Naive thymus-derived CD8-positive, alpha-beta T cell (primary cell): ENCODE data around the gene WNT9A. TPM values are rescaled to one million over a fixed set of nuclear protein-coding genes. Genes with fewer than 3 reads are reported as not detected.

Experiments
- ATAC-seq, 2 donors: fragments of 150-1000 bp; cut with Tn5 transposase in 1 of 2; sonication (Bioruptor Pico), chemical (Tn5 transposase) in 1 of 2; 1 replicate in 1 of 2; 2 replicates in 1 of 2; pipeline ENCODE4 v1.10.0; 2021; ENCODE audit warnings: mild to moderate bottlenecking in 2 of 2, moderate library complexity in 2 of 2
- POLR2A ChIA-PET: fragments of 350-600 bp; sonication (Branson Sonifier 250); formaldehyde crosslinking; loops from one replicate; lab custom pipeline; 2021; ENCODE audit warnings: antibody characterized with exemption; lab: Charles Lee
- DNase-seq, 10 donors: peaks; one replicate each; pipeline versions ENCODE4 v3.0.0 to v3.0.0-alpha.2; 2020 to 2022
- H3K27ac Mint-ChIP-seq, 10 donors: one replicate each; pipeline ENCODE4 v1.8.0; 2020 to 2022; ENCODE audit warnings: mild to moderate bottlenecking in 10 of 10, mixed read lengths in 10 of 10, moderate library complexity in 4 of 10, inconsistent platforms in 1 of 10
- H3K27me3 Mint-ChIP-seq, 5 donors: one replicate each; pipeline ENCODE4 v1.8.0; 2021 to 2022; ENCODE audit warnings: mixed read lengths in 5 of 5
- H3K36me3 Mint-ChIP-seq, 3 donors: one replicate each; pipeline ENCODE4 v1.8.0; 2020 to 2022; ENCODE audit warnings: mixed read lengths in 3 of 3, mild to moderate bottlenecking in 2 of 3, inconsistent platforms in 1 of 3
- H3K4me1 Mint-ChIP-seq, 4 donors: one replicate each; pipeline ENCODE4 v1.8.0; 2021 to 2022; ENCODE audit warnings: mixed read lengths in 4 of 4
- H3K4me3 Mint-ChIP-seq, 10 donors: one replicate each; pipeline ENCODE4 v1.8.0; 2020 to 2022; ENCODE audit warnings: mild to moderate bottlenecking in 10 of 10, mixed read lengths in 10 of 10, moderate library complexity in 6 of 10, inconsistent platforms in 1 of 10
- H3K9me3 Mint-ChIP-seq, 9 donors: one replicate each; pipeline ENCODE4 v1.8.0; 2020 to 2022; ENCODE audit warnings: mixed read lengths in 9 of 9, mild to moderate bottlenecking in 3 of 9, inconsistent platforms in 1 of 9, moderate library complexity in 1 of 9
- polyA plus RNA-seq, 3 donors: library from polyadenylated mRNA; unstranded; fragments of 300-500 nt; fragmentation: Illumina TruSeq; gene quantifications; one replicate each; pipeline ENCODE4 v1.2.3, GENCODE V29; 2021
- total RNA-seq, 8 experiments: library from RNA in 2 of 8; stranded (reverse) in 2 of 8; gene quantifications; one replicate each; pipeline ENCODE4 v1.2.3 and lab custom pipeline; 2021 to 2026

The WNT9A gene
- total and polyA plus RNA-seq, 5 experiments from 2014 or later: not detected

DNA sequence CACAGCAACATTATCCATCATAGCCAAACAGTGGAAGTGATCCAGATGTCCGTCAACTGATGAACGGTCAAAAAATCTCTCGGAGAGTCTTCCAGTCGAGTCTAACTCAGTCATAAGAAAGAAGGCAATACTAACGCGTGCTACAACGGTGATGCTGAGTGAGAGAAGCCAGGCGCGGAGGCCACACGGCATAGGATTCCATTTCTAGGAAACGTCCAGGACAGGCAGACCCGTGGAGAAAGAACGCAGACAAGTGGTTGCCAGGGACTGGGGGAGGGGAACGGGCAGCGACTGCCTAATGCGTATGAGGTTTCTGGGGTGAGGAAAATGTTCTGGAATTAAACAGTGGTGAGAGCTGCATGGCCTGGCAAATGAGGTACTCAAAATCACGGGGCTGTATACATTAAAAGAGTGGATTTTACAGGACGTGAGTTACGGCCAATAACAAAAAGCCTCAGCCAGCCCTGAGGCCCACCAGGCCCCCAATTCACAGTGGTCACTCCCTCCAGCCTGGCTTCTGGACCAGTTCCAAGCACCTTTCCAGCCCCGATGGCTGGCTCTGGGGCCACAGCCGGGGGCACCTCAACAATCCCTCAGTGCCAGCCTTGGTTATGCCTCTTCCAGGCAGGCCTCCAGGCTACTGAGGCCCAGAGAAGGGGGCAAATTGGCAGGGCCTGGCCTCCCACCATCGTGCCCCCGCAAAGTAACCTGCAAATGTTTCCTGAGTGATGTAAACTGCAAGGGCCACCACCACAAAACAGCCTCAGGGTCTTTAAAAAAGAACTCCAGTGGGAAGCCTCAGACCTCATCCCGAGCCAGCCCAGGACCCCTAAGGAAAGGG, 3.4 kb downstream of the WNT9A start:
- Mint-ChIP-seq H3K9me3 (no peaks in the 10 kb centered on the region), H3K36me3 (no peaks in the 10 kb centered on the region), H3K27ac (peak overlapping the region in 1 of 10 donors; percentile 70), H3K27me3 (peaks cover 7 to 20% (median 9%) of the 10 kb centered on the region in 5 donors), H3K4me1 (peaks cover 5 to 15% (median 13%) of the 10 kb centered on the region in 4 donors), H3K4me3 (peak overlapping the region in 3 of 10 donors; percentile 15 to 52 (median 48))
- POLR2A ChIA-PET: no interaction called here
- DNase-seq (peak in 2 of 10 donors; percentile 13 to 58), ATAC-seq (no peak)

DNA sequence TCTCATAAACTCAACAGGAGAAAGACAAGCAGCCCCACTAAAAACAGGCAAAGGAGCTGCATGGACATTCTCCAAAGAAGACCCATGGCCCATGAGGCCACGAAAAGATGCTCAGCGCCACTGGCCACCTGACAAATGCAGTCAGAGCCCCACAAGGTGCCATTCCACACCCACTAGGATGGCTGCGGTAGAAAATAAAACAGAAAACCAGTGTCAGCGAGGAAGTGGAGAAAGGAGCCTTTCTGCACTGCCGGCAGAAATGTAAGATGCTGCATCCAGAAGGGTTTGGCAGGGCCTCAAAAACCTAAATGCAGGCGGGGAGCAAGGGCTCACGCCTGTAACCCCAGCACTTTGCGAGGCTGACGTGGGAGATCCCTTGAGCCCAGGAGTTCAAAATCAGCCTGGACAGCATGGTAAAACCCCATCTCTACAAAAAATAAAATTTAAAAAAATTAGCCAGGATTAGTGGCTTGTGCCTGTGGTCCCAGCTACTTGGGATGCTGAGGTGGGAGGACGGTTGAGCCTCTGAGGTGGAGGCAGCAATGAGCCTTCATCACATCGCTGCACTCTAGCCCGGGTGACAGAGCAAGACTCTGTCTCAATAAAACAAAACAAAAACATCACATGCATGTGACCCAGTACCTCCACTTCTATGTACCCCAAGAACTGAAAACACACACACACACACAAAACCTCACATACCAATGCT, 4.2 kb downstream of the WNT9A start:
- H3K27ac Mint-ChIP-seq: no peak overlapping the region
- POLR2A ChIA-PET: no interaction called here
- DNase-seq (peak in 1 of 10 donors; percentile 34), ATAC-seq (no peak)
- H3K4me1 Mint-ChIP-seq: peaks cover 5 to 13% (median 12%) of the 10 kb centered on the region in 4 donors
- H3K27me3 Mint-ChIP-seq: peaks cover 3 to 13% (median 6%) of the 10 kb centered on the region in 5 donors
- no peaks in the 10 kb centered on the region for H3K36me3 Mint-ChIP-seq
- H3K4me3 Mint-ChIP-seq: no peak overlapping the region
- no peaks in the 10 kb centered on the region for H3K9me3 Mint-ChIP-seq

GRCh38 chr1:227942716-227943261, 4.9 kb downstream of the WNT9A start:
- H3K36me3 Mint-ChIP-seq: no peaks in the 10 kb centered on the region
- peaks cover 0 to 10% (median 6%) of the 10 kb centered on the region in 5 donors for H3K27me3 Mint-ChIP-seq
- peaks cover 9 to 14% (median 12%) of the 10 kb centered on the region in 4 donors for H3K4me1 Mint-ChIP-seq
- no peak overlapping the region for H3K4me3 Mint-ChIP-seq
- DNase-seq (peak in 2 of 10 donors; percentile 15 to 41), ATAC-seq (no peak)
- H3K27ac Mint-ChIP-seq: peak overlapping the region in 1 of 10 donors; percentile 61
- H3K9me3 Mint-ChIP-seq: no peaks in the 10 kb centered on the region
- POLR2A ChIA-PET: no interaction called here

- peaks cover 9 to 15% (median 11%) of the 10 kb centered on the region in 4 donors for H3K4me1 Mint-ChIP-seq
- H3K36me3 Mint-ChIP-seq: no peaks in the 10 kb centered on the region
- POLR2A ChIA-PET: no interaction called here
- no peaks in the 10 kb centered on the region for H3K9me3 Mint-ChIP-seq
- ATAC-seq (no peak), DNase-seq (peak in 2 of 10 donors; percentile 14 to 27)
- H3K4me3 Mint-ChIP-seq: no peak overlapping the region
- peaks cover 0 to 10% (median 4%) of the 10 kb centered on the region in 5 donors for H3K27me3 Mint-ChIP-seq
- H3K27ac Mint-ChIP-seq: peak overlapping the region in 1 of 10 donors; percentile 61
Observed at GRCh38 chr1:227942021-227942715, 5.6 kb downstream of the WNT9A start.

GRCh38 chr1:227941509-227942020, 6.2 kb downstream of the WNT9A start:
- POLR2A ChIA-PET: no interaction called here
- H3K4me1 Mint-ChIP-seq: peaks cover 11 to 17% (median 12%) of the 10 kb centered on the region in 4 donors
- DNase-seq: peak in 2 of 10 donors; percentile 13 to 47

DNA sequence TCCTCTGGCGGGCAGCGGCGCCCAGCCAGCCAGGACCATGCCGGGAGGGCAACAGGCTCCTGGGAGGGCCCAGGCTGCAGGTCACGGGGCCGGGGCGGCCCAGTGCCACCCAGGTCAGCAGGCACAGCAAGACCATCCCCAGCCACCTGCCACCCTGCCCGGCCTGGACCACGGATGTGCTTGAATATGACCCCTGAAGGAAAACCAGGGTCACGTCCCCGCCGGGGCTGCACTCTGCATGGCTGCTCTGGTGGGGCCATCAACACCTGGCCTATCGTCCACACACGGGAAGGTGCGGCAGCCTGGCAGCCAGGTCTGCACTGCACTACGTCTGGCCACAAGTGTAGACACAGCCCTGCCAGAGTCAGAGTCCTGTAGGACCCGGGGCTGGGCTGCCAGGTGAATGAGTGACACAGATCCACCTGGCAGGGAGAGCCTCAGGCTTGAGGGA, 6.9 kb downstream of the WNT9A start:
- Mint-ChIP-seq H3K4me3 (no peak overlapping the region), H3K27me3 (peaks cover 0 to 6% (median 0%) of the 10 kb centered on the region in 5 donors), H3K36me3 (no peaks in the 10 kb centered on the region), H3K4me1 (peaks cover 6 to 12% (median 9%) of the 10 kb centered on the region in 4 donors), H3K9me3 (no peaks in the 10 kb centered on the region), H3K27ac (no peak overlapping the region)
- POLR2A ChIA-PET: no interaction called here
- no peak for ATAC-seq
- peak in 2 of 10 donors; percentile 7 to 55 for DNase-seq

More at GRCh38 chr1:227941509-227942020, 6.2 kb downstream of the WNT9A start:
- no peaks in the 10 kb centered on the region for H3K9me3 Mint-ChIP-seq
- H3K4me3 Mint-ChIP-seq: no peak overlapping the region
- peaks cover 1 to 7% (median 4%) of the 10 kb centered on the region in 5 donors for H3K27me3 Mint-ChIP-seq
- H3K27ac Mint-ChIP-seq: no peak overlapping the region
- H3K36me3 Mint-ChIP-seq: no peaks in the 10 kb centered on the region
- no peak for ATAC-seq

GRCh38 chr1:227939791-227940771, 7.7 kb downstream of the WNT9A start:
- Mint-ChIP-seq H3K9me3 (no peaks in the 10 kb centered on the region), H3K27me3 (peaks cover 0 to 6% (median 0%) of the 10 kb centered on the region in 5 donors), H3K4me1 (peaks cover 6 to 12% (median 9%) of the 10 kb centered on the region in 4 donors), H3K4me3 (no peak overlapping the region), H3K27ac (no peak overlapping the region), H3K36me3 (no peaks in the 10 kb centered on the region)
- DNase-seq (peak in 1 of 10 donors; percentile 47), ATAC-seq (no peak)
- POLR2A ChIA-PET: no interaction called here

GRCh38 chr1:227938911-227939790, 8.6 kb downstream of the WNT9A start:
- Mint-ChIP-seq H3K27me3 (peaks cover 0 to 6% (median 0%) of the 10 kb centered on the region in 5 donors), H3K27ac (no peak overlapping the region), H3K4me1 (peaks cover 6 to 12% (median 10%) of the 10 kb centered on the region in 4 donors), H3K4me3 (no peak overlapping the region), H3K9me3 (peaks cover 0 to 4% (median 0%) of the 10 kb centered on the region in 9 donors), H3K36me3 (no peaks in the 10 kb centered on the region)
- DNase-seq (peak in 1 of 10 donors; percentile 58), ATAC-seq (no peak)
- POLR2A ChIA-PET: no interaction called here

DNA sequence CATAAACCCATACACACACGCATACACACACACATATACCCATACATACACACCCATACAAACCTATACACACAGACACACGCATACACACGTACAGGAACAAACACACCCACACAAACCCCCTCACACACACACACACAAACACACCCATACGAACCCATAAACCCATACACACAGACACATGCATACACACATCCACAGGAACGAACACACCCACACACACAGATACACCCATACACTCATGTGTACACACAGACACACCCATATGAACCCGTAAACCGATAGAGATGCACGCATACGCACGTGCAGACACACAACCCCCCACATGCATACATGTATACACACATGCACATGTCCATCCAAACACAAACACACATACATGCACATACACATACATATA, 9.5 kb downstream of the WNT9A start:
- H3K36me3 Mint-ChIP-seq: no peaks in the 10 kb centered on the region
- peaks cover 0 to 4% (median 0%) of the 10 kb centered on the region in 5 donors for H3K27me3 Mint-ChIP-seq
- DNase-seq: peak in 1 of 10 donors; percentile 6
- no peak overlapping the region for H3K4me3 Mint-ChIP-seq
- peaks cover 0 to 4% (median 0%) of the 10 kb centered on the region in 9 donors for H3K9me3 Mint-ChIP-seq
- no peak for ATAC-seq
- H3K4me1 Mint-ChIP-seq: peaks cover 6 to 12% (median 10%) of the 10 kb centered on the region in 4 donors
- POLR2A ChIA-PET: no interaction called here
- H3K27ac Mint-ChIP-seq: peak overlapping the region in 3 of 10 donors; percentile 0 to 78 (median 77)

- no peak for ATAC-seq
- peak overlapping the region in 2 of 10 donors; percentile 0 to 77 for H3K27ac Mint-ChIP-seq
- no peaks in the 10 kb centered on the region for H3K36me3 Mint-ChIP-seq
Observed at GRCh38 chr1:227937838-227938145, 9.9 kb downstream of the WNT9A start.

More at GRCh38 chr1:227937838-227938145, 9.9 kb downstream of the WNT9A start:
- Mint-ChIP-seq H3K27me3 (peaks cover 0 to 4% (median 0%) of the 10 kb centered on the region in 5 donors), H3K9me3 (peaks cover 0 to 4% (median 0%) of the 10 kb centered on the region in 9 donors), H3K4me3 (no peak overlapping the region), H3K4me1 (peaks cover 6 to 16% (median 11%) of the 10 kb centered on the region in 4 donors)
- no peak for DNase-seq
- POLR2A ChIA-PET: no interaction called here
